GM18858 (cell line): ENCODE results near the gene SCAMP1.

ENCODE experiments used
- ATAC-seq: cut with Tn5 transposase; IDR thresholded peaks from one replicate; pipeline ENCODE4 v1.9.1; 2021; ENCODE audit not compliant: unreplicated experiment

The SCAMP1 gene

GRCh38 chr5:78511121-78511906 lies 150.9 kb downstream of the SCAMP1 start:
- ATAC-seq: no peak

DNA sequence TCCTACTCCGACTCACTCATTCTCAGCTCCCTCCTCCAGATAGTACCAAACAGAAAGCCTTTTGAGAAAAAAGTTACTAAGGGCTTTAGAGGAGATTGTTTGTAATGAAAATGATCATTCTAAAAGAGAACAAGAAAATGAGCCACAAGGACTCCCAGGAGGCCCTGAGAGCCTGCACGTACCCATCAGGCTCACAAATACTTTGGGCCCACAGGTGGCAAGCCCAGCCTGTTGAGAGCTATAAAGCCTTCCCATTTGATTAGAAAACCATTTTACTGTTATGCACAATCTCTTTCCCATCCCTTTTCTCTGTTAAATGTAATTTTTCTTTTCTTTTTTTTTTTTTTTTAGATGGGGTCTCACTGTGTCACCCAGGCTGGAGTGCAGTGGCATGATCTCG lies 152.0 kb downstream of the SCAMP1 start:
- ATAC-seq: no peak

- no peak for ATAC-seq
Observed at GRCh38 chr5:78513441-78513840, 153.0 kb downstream of the SCAMP1 start.

GRCh38 chr5:78514427-78515330 lies 154.3 kb downstream of the SCAMP1 start:
- no peak for ATAC-seq

DNA sequence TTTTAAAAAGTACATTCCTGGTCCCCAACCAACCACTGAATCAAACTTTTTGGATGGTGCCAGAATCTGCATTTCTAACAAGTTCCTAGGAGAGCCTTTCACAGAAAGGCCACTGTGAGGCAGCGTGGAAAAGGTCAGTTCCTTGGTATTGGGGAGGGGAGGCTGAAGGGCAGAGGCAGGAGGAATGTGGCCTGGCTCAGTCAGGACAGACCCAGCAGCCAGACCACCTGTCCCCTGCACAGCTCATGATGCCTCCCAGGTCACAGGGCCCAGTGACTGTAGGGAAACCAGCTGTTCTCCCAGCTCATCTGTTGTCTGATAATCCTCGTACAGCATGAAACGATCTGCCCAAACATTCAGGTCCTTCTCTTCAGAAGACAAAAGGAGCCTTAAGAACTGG lies 155.3 kb downstream of the SCAMP1 start:
- no peak for ATAC-seq

- ATAC-seq: no peak
Observed at GRCh38 chr5:78518365-78519197, 158.2 kb downstream of the SCAMP1 start.

GRCh38 chr5:78519198-78519941 lies 159.0 kb downstream of the SCAMP1 start:
- no peak for ATAC-seq

GRCh38 chr5:78521455-78521854 lies 161.0 kb downstream of the SCAMP1 start:
- no peak for ATAC-seq

GRCh38 chr5:78522476-78523260 lies 162.3 kb downstream of the SCAMP1 start:
- no peak for ATAC-seq

- ATAC-seq: no peak
Observed at GRCh38 chr5:78523314-78524193, 163.1 kb downstream of the SCAMP1 start.

GRCh38 chr5:78526049-78526525 lies 165.7 kb downstream of the SCAMP1 start:
- no peak for ATAC-seq

GRCh38 chr5:78527054-78527859 lies 166.8 kb downstream of the SCAMP1 start:
- ATAC-seq: no peak

DNA sequence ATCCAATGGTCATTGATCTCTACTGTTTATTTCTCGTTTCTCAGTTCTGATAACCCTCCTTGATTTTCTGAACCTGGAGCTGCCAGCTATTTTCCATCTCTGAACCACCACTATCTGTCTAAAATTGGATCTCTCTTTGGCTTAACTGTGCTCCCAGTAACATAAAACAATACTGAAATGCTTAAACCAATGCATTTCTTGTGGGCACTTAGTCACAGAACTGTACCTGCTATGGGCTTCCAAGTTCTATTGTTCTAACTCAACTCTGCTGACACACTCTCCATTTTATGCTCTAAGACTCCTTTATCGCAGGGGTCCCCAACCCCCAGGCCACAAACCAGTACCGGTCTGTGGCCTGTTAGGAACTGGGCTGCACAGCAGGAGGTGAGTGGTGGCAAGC lies 167.5 kb downstream of the SCAMP1 start:
- ATAC-seq: no peak
